ENCODE results near the gene PNPLA6.
"Not testable (repeated sequence)": the region's sequence is repeated elsewhere in the genome, so short reads cannot be mapped to it uniquely, and the experiment has no call there.

The PNPLA6 gene

DNA sequence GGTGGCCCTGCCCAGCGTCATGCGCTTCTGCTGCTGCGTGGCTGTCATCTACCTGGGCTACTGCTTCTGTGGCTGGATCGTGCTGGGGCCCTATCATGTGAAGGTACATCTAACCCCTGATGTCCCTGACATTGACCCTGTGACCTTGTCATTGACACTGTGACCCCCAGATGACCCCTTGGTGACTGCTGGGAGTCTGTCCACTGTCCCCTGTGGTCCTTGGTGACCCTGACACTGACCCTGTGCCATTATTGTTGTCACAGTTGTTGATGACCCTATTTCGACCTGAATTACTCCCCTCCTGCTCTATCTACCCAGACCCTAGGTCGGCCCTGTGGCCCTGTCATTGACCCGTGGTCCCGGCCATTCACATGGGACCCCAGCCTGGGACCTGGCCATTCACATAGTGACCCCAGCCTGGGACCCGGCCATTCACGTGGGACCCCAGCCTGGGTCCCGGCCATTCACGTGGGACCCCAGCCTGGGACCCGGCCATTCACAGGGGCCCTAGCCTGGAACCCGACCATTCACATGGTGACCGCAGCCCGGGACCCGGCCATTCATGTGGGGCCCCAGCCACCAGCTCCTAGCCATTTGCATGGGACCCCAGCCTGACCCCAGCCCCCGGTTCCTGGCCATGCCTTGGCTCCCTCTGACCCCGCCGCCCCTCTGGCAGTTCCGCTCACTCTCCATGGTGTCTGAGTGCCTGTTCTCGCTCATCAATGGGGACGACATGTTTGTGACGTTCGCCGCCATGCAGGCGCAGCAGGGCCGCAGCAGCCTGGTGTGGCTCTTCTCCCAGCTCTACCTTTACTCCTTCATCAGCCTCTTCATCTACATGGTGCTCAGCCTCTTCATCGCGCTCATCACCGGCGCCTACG lies 5.7 kb upstream of the PNPLA6 start:
- in situ Hi-C loops (cut with MboI; ENCODE audit: low sequenced_read_pairs) = no loop called here

DNA sequence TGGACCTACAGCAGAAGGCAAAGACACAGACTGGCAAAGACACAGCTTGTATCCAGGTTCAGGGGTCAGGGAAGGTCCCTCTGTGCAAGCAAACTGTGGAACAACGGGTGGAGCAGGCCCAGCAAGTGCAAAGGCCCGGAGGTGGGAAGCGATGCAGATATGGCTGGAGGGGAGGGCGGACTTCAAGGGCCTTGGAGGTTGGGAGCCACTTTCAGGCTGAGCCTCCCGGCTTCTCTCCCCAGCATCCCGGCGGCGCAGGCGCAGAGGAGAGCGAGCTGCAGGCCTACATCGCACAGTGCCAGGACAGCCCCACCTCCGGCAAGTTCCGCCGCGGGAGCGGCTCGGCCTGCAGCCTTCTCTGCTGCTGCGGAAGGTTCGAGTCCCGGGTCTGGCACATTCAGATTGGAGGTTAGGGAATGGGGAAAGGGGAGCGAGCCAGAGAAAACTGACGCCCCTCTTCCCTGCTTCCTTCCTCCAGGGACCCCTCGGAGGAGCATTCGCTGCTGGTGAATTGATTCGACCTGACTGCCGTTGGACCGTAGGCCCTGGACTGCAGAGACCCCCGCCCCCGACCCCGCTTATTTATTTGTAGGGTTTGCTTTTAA lies 2.1 kb upstream of the PNPLA6 start:
- in situ Hi-C loops (cut with MboI; ENCODE audit: low sequenced_read_pairs) = no loop called here

GRCh38 chr19:7533925-7534480 lies 1.5 kb upstream of the PNPLA6 start:
- in situ Hi-C loops (cut with MboI; ENCODE audit: low sequenced_read_pairs) = no loop called here

DNA sequence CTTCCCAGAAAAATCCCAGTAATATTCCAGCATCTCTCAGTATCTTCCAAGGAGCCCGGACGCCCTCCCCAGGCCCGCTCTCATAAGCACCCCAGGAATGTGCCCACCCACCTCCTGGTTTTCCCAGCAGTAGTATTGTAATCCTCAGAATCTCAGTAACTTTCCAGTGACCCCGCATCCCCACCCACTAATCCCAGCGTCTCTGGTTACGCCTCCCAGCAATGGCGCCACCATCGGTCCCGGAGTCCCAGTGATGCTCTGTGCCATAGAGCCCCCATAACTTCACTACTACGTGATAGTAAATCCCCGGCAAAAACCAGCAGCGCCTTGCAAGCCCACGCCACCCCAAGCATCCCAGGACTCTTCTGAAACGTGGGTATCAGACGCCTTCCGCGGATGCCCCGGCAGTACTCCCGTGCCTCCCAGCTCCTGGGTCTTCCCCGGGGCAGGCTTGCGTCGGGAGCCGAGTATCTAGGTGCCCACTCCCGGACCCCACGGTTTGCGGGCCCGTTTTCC lies 928 bp upstream of the PNPLA6 start:
- in situ Hi-C loops (cut with MboI; ENCODE audit: low sequenced_read_pairs) = no loop called here

DNA sequence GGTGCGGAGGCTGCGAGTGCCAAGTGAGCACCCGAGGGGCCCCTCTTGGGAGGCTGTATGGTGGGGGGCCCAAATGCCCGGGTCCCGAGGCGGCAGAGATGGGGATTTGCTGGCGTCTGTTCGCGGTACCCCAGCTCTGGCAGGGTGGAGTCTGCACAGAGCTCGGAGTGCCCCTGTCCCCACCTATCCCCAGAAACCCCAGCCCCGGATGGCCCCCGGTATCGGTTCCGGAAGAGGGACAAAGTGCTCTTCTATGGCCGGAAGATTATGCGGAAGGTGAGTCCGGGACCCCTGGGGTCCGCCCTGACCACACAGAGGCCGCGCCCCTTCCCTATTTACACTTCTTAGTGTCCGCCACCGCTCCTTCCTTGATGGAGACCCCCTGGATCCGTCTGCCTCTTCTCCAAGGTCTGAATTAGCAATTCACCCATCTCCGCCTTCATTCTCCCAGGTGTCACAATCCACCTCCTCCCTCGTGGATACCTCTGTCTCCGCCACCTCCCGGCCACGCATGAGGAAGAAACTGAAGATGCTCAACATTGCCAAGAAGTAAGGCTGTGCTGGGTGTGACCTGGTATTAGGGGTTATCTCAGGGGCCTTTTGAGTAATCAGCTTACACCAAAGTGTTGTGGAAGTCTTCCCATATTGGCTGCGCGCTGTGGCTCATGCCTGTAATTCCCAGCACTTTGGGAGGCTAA lies 630 bp downstream of the PNPLA6 start:
- in situ Hi-C loops (cut with MboI; ENCODE audit: low sequenced_read_pairs) = no loop called here

- in situ Hi-C loops (cut with MboI; ENCODE audit: low sequenced_read_pairs) = not testable (repeated sequence)
Observed at GRCh38 chr19:7538990-7539389, 3.5 kb downstream of the PNPLA6 start.

- in situ Hi-C loops (cut with MboI; ENCODE audit: low sequenced_read_pairs) = no loop called here
Observed at GRCh38 chr19:7539827-7540425, 4.4 kb downstream of the PNPLA6 start.

GRCh38 chr19:7540761-7541474 lies 5.4 kb downstream of the PNPLA6 start:
- in situ Hi-C loops (cut with MboI; ENCODE audit: low sequenced_read_pairs) = no loop called here

- in situ Hi-C loops (cut with MboI; ENCODE audit: low sequenced_read_pairs) = no loop called here
Observed at GRCh38 chr19:7541475-7541824, 5.9 kb downstream of the PNPLA6 start.

DNA sequence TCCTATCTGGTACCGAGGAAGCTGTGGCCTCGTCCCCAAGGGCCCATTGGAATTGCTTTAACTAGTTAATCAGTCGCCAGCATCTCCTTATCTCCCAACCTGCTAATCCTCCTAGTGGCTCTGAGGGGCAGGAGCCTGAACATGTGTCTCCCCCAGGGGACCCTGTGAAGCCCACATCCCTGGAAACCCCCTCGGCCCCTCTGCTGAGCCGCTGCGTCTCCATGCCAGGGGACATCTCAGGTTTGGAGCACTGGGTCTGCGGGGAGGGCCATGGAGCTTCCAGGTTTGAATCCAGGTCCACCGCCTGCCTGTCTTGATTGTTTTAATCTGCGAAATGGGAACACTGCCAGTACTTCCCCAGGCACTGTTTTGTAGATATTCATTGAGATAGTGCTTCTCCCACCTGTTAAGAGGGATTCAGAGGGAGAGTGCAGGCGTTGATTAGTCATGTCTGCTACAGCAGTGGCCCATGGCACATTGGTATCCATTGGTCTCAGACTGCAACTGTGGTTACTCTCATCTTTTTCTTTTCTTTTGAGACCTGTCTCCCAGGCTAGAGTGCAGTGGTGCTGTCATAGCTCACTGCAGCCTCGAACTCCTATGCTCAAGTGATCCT lies 6.4 kb downstream of the PNPLA6 start:
- in situ Hi-C loops (cut with MboI; ENCODE audit: low sequenced_read_pairs) = no loop called here

DNA sequence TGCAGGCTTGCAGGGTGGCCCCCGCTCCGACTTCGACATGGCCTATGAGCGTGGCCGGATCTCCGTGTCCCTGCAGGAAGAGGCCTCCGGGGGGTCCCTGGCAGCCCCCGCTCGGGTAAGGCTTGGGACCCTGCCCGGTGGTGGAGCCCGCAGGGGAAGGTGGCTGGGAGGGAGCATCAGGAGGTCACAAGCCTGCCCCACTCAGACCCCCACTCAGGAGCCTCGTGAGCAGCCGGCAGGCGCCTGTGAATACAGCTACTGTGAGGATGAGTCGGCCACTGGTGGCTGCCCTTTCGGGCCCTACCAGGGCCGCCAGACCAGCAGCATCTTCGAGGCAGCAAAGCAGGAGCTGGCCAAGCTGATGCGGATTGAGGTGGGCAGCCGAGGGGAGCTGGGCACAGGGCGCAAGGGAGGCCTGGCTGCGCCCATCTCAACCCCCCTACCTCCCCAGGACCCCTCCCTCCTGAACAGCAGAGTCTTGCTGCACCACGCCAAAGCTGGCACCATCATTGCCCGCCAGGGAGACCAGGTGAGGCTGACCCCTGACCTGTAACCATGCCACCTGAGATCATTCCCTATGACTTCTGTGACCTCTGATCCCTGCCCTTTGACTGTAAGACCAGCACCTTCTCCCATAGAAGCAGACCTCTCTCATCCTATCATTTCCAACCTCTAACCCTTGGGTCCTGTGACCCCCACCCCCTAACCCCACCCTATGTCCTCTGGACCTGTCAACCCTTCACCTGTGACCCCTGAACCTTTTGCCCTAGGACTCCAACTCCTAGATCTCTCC lies 7.2 kb downstream of the PNPLA6 start:
- in situ Hi-C loops (cut with MboI; ENCODE audit: low sequenced_read_pairs) = no loop called here

DNA sequence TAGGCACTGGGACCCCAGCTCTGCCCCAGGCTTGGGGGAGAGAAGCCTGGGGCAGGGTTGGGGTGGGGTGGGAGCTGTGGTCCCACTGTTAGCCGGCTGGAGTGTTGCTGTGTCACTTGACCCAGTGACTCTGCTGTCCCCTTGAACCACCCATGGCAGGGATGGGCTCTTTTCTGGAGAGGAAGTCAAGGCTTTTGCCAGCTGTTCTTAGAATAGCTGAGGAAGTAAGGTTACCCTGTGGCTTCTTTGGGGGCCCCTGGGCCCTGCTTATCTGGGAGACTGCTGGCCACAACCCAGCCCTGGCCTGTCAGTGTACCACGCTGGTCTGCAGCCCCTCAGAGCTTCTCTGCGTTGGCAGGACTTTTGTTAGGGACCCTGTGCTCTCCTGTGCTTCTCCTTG lies 9.1 kb downstream of the PNPLA6 start:
- in situ Hi-C loops (cut with MboI; ENCODE audit: low sequenced_read_pairs) = no loop called here

GRCh38 chr19:7545300-7545699 lies 9.8 kb downstream of the PNPLA6 start:
- in situ Hi-C loops (cut with MboI; ENCODE audit: low sequenced_read_pairs) = no loop called here

DNA sequence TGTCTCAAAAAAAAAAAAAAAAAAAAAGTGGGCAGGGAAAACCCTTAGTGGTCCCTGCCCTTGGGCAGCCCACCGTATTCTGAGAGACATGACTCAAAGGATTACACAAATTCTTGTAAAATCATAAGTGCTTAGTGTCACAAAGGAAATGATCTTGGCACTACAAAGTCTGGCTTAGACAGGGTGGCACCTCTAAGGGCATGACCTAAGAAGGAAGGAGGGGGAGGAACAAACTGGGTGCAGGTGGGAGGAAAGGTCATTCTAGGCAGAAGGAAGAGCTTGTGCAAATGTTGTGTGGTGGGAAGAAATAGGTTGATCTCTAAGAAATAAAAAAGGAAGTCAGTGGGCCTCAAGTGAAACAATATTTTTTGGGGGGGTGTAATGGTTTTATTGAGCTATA lies 10.4 kb downstream of the PNPLA6 start:
- in situ Hi-C loops (cut with MboI; ENCODE audit: low sequenced_read_pairs) = no loop called here

DNA sequence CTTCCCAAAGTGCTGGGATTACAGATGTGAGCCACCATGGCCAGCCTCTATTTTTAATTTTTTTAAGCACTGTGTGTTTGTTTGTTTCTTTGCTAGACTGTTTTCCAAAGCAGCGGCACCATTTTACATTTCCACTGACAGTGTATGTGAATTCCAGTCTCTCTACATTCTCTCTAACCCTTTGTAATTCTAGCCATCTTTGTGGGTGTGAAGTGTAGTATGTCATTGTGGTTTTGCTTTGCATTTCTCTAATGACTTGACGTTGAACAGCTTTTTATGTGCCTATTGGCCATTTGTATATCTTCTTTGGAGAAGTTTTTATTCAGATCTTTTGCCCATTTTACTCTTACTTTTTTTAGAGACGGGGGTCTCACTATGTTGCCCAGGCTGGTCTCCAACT lies 11.6 kb downstream of the PNPLA6 start:
- in situ Hi-C loops (cut with MboI; ENCODE audit: low sequenced_read_pairs) = no loop called here

- in situ Hi-C loops (cut with MboI; ENCODE audit: low sequenced_read_pairs) = no loop called here
Observed at GRCh38 chr19:7549429-7550148, 14.1 kb downstream of the PNPLA6 start.

GRCh38 chr19:7550169-7550770 lies 14.8 kb downstream of the PNPLA6 start:
- in situ Hi-C loops (cut with MboI; ENCODE audit: low sequenced_read_pairs) = no loop called here

All from HL-60/S4 treated with retinoic acid at 250 ng/mL for 4 days and 3 days (cell line).